A673 (cell line): ENCODE data around the gene KCNMA1. TPM values are rescaled to one million over a fixed set of nuclear protein-coding genes. Genes with fewer than 3 reads are reported as not detected.

Experiments used
- BruUV-seq: library from RNA; stranded (reverse); fragments of 400-500 nt; replicated peaks from 2 replicates; lab custom pipeline; 2021; lab: Mats Ljungman, UMichigan
- CTCF ChIA-PET: fragments of 300-600 bp; sonication (Branson Sonifier 250); formaldehyde crosslinking; loops from one replicate; lab custom pipeline; 2022; ENCODE audit warnings: antibody characterized with exemption; lab: Charles Lee
- POLR2A ChIA-PET: fragments of 300-600 bp; sonication (Branson Sonifier 250); formaldehyde crosslinking; loops from one replicate; lab custom pipeline; 2022; ENCODE audit warnings: antibody characterized with exemption; ENCODE audit not compliant: low non-redundant PET; lab: Charles Lee
- DNase-seq: peaks from one replicate; pipeline ENCODE4 v3.0.0-alpha.2; 2015; ENCODE audit warnings: low spot score
- H3K27ac ChIP-seq: fragments of 200-600 bp; sonication (generic); 2 replicates; pipeline ENCODE4 v1.5.1; 2016; ENCODE audit warnings: mixed run types, low read depth, mild to moderate bottlenecking, mixed read lengths, antibody characterized with exemption, low read length; ENCODE audit not compliant: poor library complexity, severe bottlenecking
- H3K27me3 ChIP-seq: fragments of 200-600 bp; sonication (generic); replicated peaks from 2 replicates; pipeline ENCODE4 v1.6.1; 2017; ENCODE audit warnings: mixed run types, low read depth, mild to moderate bottlenecking, mixed read lengths, antibody characterized with exemption, low read length; ENCODE audit not compliant: insufficient read depth, poor library complexity
- H3K36me3 ChIP-seq: fragments of 200-600 bp; sonication (generic); 2 replicates; pipeline ENCODE4 v1.6.1; 2016; ENCODE audit warnings: mixed run types, mild to moderate bottlenecking, mixed read lengths, antibody characterized with exemption, low read length; ENCODE audit not compliant: insufficient read depth, poor library complexity, severe bottlenecking
- H3K4me1 ChIP-seq: fragments of 200-600 bp; sonication (generic); 2 replicates; pipeline ENCODE4 v1.6.1; 2017; ENCODE audit warnings: mixed run types, mild to moderate bottlenecking, mixed read lengths, antibody characterized with exemption, low read length; ENCODE audit not compliant: insufficient read depth, poor library complexity, severe bottlenecking
- H3K4me3 ChIP-seq: fragments of 200-600 bp; sonication (generic); 2 replicates; pipeline ENCODE4 v1.5.1; 2016; ENCODE audit warnings: low read depth, mixed run types, mild to moderate bottlenecking, mixed read lengths, low read length; ENCODE audit not compliant: poor library complexity, severe bottlenecking
- H3K9me3 ChIP-seq: fragments of 200-600 bp; sonication (generic); 2 replicates; pipeline ENCODE4 v1.6.1; 2016; ENCODE audit warnings: mixed run types, low read depth, mild to moderate bottlenecking, mixed read lengths, antibody characterized with exemption, low read length; ENCODE audit not compliant: poor library complexity, severe bottlenecking
- CTCF ChIP-seq: fragments of 300-800, 200-600 bp; sonication (generic); conservative IDR thresholded peaks from 2 replicates; pipeline ENCODE4 v1.5.1; 2017; ENCODE audit warnings: low read depth, mild to moderate bottlenecking, antibody characterized with exemption, low read length, moderate library complexity, mixed read lengths
- EZH2 ChIP-seq: fragments of 200-600 bp; sonication (generic); IDR thresholded peaks from 2 replicates; pipeline ENCODE4 v1.6.1; 2017; ENCODE audit warnings: borderline replicate concordance, low read depth, mild to moderate bottlenecking, mixed read lengths, antibody characterized with exemption, low read length; ENCODE audit not compliant: poor library complexity, severe bottlenecking
- intact Hi-C: fragments of 100-400 bp; cut with micrococcal nuclease; formaldehyde crosslinking; loops from one replicate; pipeline ENCODE4 v1.10.0; 2022; ENCODE audit not compliant: unreplicated experiment
- total RNA-seq: library from RNA; stranded (reverse); gene quantifications from 2 replicates; pipeline ENCODE4 v1.2.3, GENCODE V29; 2021

Gene KCNMA1
- total RNA-seq, 1 experiment from 2014 or later, result 0.84 TPM

- TF ChIP-seq CTCF, result no peak
- DNase-seq, result no peak
- CTCF ChIA-PET, result no interaction called here
- Histone ChIP-seq H3K27ac (no peak overlapping the region), H3K4me3 (no peak overlapping the region), H3K9me3 (no peaks in the 10 kb centered on the region), H3K36me3 (no peaks in the 10 kb centered on the region), H3K27me3 (peaks cover 7% of the 10 kb centered on the region), H3K4me1 (no peaks in the 10 kb centered on the region)
- intact Hi-C loops, result no loop called here
- no TSS peak for BruUV-seq
- POLR2A ChIA-PET, result no interaction called here
These were observed 277.6 kb downstream of the KCNMA1 start for GRCh38 chr10:77359950-77360520.

DNA sequence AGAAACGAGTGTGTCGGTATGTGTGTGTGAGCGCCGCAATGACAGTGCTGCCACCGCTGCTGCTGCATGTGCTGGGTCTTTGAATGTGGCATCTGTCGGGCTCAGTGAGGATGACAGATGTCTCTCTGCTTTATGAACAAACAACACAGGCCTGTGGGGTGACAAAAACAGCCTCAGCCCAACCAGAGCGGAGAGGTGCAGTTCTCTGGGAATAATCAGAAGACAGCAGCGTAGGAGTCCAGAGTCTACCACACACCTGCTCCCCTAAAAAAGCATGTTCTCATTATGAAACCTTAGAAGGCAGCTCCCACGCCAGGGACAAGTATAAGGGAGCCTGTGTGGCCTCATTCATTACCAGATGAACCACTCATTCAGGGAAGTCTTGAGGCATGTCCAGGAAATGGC lies 278.3 kb downstream of the KCNMA1 start:
- intact Hi-C loops, result no loop called here
- DNase-seq, result no peak
- ChIA-PET POLR2A (no interaction called here), CTCF (interaction anchor here (0.6 kb wide), 1 partner anchor 33 kb away, joined by 3 read pairs; no protein-coding TSS in a partner anchor)
- H3K9me3 ChIP-seq, result no peaks in the 10 kb centered on the region
- H3K36me3 ChIP-seq, result no peaks in the 10 kb centered on the region
- no peak overlapping the region for H3K27ac ChIP-seq
- BruUV-seq, result no TSS peak
- H3K4me1 ChIP-seq, result no peaks in the 10 kb centered on the region
- H3K27me3 ChIP-seq, result no peaks in the 10 kb centered on the region
- no peak overlapping the region for H3K4me3 ChIP-seq
- no peak for TF ChIP-seq CTCF
- no peak for TF ChIP-seq EZH2

GRCh38 chr10:77358656-77359055 lies 279.0 kb downstream of the KCNMA1 start:
- ChIA-PET POLR2A (no interaction called here), CTCF (interaction anchor here (0.6 kb wide), 1 partner anchor 33 kb away, joined by 3 read pairs; no protein-coding TSS in a partner anchor)
- BruUV-seq, result no TSS peak
- H3K27me3 ChIP-seq, result no peaks in the 10 kb centered on the region
- no peak overlapping the region for H3K27ac ChIP-seq
- DNase-seq, result no peak
- no peak overlapping the region for H3K4me3 ChIP-seq
- H3K4me1 ChIP-seq, result no peaks in the 10 kb centered on the region
- intact Hi-C loops, result no loop called here
- H3K9me3 ChIP-seq, result no peaks in the 10 kb centered on the region
- no peak for TF ChIP-seq EZH2
- TF ChIP-seq CTCF, result no peak
- no peaks in the 10 kb centered on the region for H3K36me3 ChIP-seq
